HG03045 (cell line): ENCODE results near the gene RNF212B.

Experiments
- ATAC-seq: cut with Tn5 transposase; IDR thresholded peaks from one replicate; pipeline ENCODE4 v1.9.1; 2021; ENCODE audit warnings: mild to moderate bottlenecking, moderate library complexity; ENCODE audit not compliant: unreplicated experiment

The RNF212B gene

DNA sequence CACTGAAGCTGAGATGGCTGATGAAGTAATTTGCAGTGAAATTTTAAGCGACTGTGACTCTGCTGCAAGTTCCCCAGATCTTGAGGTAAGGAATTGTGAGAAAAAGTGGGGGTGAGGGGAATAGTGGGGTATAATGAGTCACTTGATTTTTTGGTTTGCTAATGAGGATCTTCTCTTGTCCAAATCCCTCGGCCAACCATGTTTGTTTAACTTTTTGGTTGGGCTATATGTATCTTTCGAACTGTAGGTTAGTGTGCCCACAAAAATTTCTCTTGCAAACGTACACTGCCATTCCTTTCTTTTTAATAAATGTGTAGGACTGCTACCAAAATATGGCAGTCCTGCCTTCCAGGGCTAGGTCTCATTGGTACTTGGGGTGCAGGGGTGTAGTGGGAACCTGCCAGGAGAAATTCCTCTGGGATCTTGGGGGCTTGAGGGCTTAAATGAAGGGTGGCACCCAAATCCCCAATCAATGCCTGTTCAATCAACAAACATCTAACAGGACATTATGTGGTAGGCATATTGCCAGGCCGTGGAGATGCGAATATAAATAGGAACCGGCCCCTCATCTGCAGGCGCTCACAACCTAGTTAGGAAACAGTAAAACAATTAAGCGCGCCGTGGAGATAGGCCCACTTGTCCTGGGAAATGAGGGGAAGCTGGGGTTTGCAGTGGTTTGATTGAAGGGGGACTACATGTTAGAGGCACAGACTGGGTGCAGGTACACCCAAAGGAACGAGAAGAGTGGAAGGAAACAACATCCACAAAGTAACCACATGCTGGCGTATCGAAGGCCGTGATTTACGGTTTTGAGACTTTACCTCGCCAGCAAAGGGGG lies 82.2 kb downstream of the RNF212B start:
- ATAC-seq, result no peak

DNA sequence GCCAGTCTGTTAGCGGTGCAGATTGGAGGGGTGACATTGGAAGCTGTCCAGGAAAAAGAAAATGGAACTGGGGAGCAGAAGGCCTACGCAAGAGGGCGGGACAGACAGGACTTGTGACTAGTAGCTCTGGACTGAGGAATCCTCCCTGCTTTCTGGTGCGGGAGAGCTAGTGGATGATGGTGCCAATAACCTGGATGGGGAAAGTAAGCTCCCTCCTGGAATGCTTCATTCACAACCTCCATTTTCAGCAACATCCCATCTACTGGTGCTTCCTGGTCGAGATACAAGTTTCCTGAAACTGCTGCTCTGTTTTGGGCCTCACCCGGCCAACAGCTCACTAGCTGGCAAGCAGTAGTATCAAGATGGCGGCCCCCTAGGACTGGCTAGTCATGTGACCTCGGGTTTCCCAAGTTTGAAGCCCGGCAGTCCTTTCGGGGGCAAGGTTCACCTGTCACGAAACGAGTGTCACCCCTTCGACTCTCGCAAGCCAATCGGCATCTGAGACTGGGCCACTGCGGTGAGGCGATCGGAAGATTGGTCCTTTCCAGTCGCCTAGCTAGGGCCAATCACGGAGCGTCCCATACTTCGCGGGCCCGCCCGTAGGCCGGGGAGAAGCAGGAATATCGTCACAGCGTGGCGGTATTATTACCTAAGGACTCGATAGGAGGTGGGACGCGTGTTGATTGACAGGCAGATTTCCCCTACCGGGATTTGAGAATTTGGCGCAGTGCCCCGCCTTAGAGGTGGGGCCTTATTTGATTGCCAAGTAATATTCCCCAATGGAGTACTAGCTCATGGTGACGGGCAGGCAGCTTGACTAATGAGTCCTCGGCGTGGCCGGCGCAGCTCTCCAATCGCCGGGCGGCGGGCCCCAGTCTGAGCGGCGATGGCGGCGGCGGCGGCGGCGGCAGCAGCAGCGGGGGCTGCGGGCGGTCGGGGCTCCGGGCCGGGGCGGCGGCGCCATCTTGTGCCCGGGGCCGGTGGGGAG lies 83.1 kb downstream of the RNF212B start, which contains the start of gene PABPN1:
PABPN1 (plus strand) TSS at position 874 of the 988 bp plus-strand sequence; CDS start at position 887, 13 bp downstream.
- peak; percentile 92 for ATAC-seq

GRCh38 chr14:23321572-23322547 lies 84.1 kb downstream of the RNF212B start:
- peak; percentile 15 for ATAC-seq
